ENCODE results near the gene SUPT3H. TPM values are rescaled to one million over a fixed set of nuclear protein-coding genes. Genes with fewer than 3 reads are reported as not detected.

SUPT3H gene
- total and polyA plus RNA-seq, 2 of the 13 experiments (the other 11 are each of a cell fraction or from before 2014, with no cell fraction given), result 11.9 to 36.1 TPM

GRCh38 chr6:45123023-45123422, 254.7 kb downstream of the SUPT3H start (continued):
- TF ChIP-seq PATZ1 (CRISPR knock-in tag; IDR thresholded peaks at IDR 0.05), result no peak
- no peak for TF ChIP-seq FOXA1 (IDR thresholded peaks at IDR 0.05)
- peak; percentile 40; the same call in 1 of the 2 replicates for TF ChIP-seq FOXA1 (CRISPR knock-in tag; IDR thresholded peaks at IDR 0.05)
- no peak for TF ChIP-seq CBX5 (CRISPR knock-in tag; IDR thresholded peaks at IDR 0.05; ENCODE audit: borderline replicate concordance)
- TF ChIP-seq TCF7 (IDR thresholded peaks at IDR 0.05; ENCODE audit: low read depth), result peak; percentile 19; the same call in 1 of the 2 replicates
- peak; percentile 62 for TF ChIP-seq TEAD3 (CRISPR knock-in tag; optimal IDR thresholded peaks at IDR 0.05; ENCODE audit: borderline replicate concordance)
- no peak for TF ChIP-seq KDM2A (CRISPR knock-in tag; IDR thresholded peaks at IDR 0.05; ENCODE audit: borderline replicate concordance, low read depth)
- TF ChIP-seq FOXC1 (CRISPR knock-in tag; IDR thresholded peaks at IDR 0.05; ENCODE audit: borderline replicate concordance), result no peak
- no peak for TF ChIP-seq ZBTB37 (CRISPR knock-in tag; IDR thresholded peaks at IDR 0.05)

GRCh38 chr6:45118754-45119153, 259.0 kb downstream of the SUPT3H start:
- H3K9ac ChIP-seq (ENCODE audit: insufficient read depth, low read depth, low read length), result no peak overlapping the region
- CTCF ChIA-PET (ENCODE audit: low intra/inter-chr PET ratio, low total read pairs), result no interaction called here
- no peak overlapping the region for H3K4me2 ChIP-seq (ENCODE audit: low read depth, low read length)
- H3K36me3 ChIP-seq (replicated peaks in 1 of 2; ENCODE audit: control insufficient read depth in 1 of 2, insufficient read depth in 2 of 2, low read length in 2 of 2), result no peaks in the 10 kb centered on the region
- intact Hi-C loops (cut with micrococcal nuclease; ENCODE audit: unreplicated experiment), result no loop called here
- no peak overlapping the region for H3K27ac ChIP-seq (ENCODE audit: extremely low read length, insufficient read depth, low read length)
- no peak for TF ChIP-seq ZNF75D (CRISPR knock-in tag; IDR thresholded peaks at IDR 0.05; ENCODE audit: borderline replicate concordance)
- TF ChIP-seq ZFP36L1 (CRISPR knock-in tag; IDR thresholded peaks at IDR 0.05), result no peak
- peak in 1 of 2 experiments; percentile 51; a peak in 2 of 4 replicates for TF ChIP-seq MAFK (conservative IDR thresholded peaks at IDR 0.05 in 1 of 2, IDR thresholded peaks at IDR 0.05 in 1 of 2; ENCODE audit: low read length in 2 of 2)
- 0 out of 2 replicates have a peak, but pooled peaks have one; percentile 38 for TF ChIP-seq MAFF (IDR thresholded peaks at IDR 0.05; ENCODE audit: low read depth, low read length)
- H3K79me2 ChIP-seq (ENCODE audit: insufficient read depth, low read length), result no peaks in the 10 kb centered on the region
- POLR2A ChIA-PET, result no interaction called here
- ATAC-seq (no peak), DNase-seq (ENCODE audit: low spot score) (no peak), FAIRE-seq (no peak)
- WGBS (ENCODE audit: low lambda C conversion rate), result 100% methylated on average over 1 of the region's 1 CpG
- H3K4me3 ChIP-seq (replicated peaks in 1 of 3; ENCODE audit: insufficient read depth in 1 of 3, low read depth in 2 of 3, low read length in 3 of 3), result no peak overlapping the region
- no peaks in the 10 kb centered on the region for H3K27me3 ChIP-seq (ENCODE audit: control insufficient read depth in 1 of 2, insufficient read depth in 2 of 2, low read length in 2 of 2)
- peaks cover 13% of the 10 kb centered on the region for H3K4me1 ChIP-seq (ENCODE audit: insufficient read depth, low read length)
- H2AFZ ChIP-seq (ENCODE audit: low read length), result no peak overlapping the region
- no peaks in the 10 kb centered on the region for H3K9me3 ChIP-seq (ENCODE audit: low read length)
- no TSS peak for BruUV-seq (replicated peaks)
- in situ Hi-C loops (cut with HindIII; ENCODE audit: extremely low pct_ligation_motif_present, low pct_unique_long_range_greater_than_20kb), result no loop called here
- no peaks in the 10 kb centered on the region for H4K20me1 ChIP-seq (ENCODE audit: insufficient read depth, low read length)

Measured in HepG2 (cell line).